Measurements from ENCODE around the gene ADGRA1.
"Not testable (repeated sequence)": the region's sequence is repeated elsewhere in the genome, so short reads cannot be mapped to it uniquely, and the experiment has no call there.

ADGRA1 gene, protein sequence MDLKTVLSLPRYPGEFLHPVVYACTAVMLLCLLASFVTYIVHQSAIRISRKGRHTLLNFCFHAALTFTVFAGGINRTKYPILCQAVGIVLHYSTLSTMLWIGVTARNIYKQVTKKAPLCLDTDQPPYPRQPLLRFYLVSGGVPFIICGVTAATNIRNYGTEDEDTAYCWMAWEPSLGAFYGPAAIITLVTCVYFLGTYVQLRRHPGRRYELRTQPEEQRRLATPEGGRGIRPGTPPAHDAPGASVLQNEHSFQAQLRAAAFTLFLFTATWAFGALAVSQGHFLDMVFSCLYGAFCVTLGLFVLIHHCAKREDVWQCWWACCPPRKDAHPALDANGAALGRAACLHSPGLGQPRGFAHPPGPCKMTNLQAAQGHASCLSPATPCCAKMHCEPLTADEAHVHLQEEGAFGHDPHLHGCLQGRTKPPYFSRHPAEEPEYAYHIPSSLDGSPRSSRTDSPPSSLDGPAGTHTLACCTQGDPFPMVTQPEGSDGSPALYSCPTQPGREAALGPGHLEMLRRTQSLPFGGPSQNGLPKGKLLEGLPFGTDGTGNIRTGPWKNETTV

DNA sequence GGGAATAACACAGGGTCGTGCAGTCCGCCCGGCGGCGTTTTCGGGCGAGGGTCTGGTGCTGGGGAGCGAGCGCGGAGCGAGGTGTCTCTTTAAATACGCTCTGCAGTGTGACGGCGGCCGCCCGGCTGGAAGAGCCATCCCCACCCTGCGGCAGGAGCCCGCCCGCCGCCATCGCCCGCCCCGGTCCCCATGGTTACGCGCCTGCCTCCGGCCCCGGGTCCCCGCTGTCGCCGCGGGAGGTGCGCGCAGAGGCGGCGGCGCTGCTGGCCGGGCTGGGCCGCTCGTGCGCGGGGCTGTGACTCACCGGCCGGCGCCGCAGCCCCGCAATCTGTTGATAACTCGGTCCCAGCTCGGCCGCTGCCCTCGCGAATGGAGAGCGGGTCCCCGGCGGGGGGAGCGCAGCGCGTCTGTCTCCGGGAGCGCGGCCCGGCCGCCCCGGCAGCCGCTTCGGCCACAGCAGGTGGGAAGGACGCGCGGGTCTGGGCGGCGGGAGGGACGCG is at the start of gene ADGRA1:
ADGRA1 (plus strand) TSS at position 246 of the 500 bp plus-strand sequence. CDS start 986 bp downstream, outside the sequence.
- no peak for DNase-seq

DNA sequence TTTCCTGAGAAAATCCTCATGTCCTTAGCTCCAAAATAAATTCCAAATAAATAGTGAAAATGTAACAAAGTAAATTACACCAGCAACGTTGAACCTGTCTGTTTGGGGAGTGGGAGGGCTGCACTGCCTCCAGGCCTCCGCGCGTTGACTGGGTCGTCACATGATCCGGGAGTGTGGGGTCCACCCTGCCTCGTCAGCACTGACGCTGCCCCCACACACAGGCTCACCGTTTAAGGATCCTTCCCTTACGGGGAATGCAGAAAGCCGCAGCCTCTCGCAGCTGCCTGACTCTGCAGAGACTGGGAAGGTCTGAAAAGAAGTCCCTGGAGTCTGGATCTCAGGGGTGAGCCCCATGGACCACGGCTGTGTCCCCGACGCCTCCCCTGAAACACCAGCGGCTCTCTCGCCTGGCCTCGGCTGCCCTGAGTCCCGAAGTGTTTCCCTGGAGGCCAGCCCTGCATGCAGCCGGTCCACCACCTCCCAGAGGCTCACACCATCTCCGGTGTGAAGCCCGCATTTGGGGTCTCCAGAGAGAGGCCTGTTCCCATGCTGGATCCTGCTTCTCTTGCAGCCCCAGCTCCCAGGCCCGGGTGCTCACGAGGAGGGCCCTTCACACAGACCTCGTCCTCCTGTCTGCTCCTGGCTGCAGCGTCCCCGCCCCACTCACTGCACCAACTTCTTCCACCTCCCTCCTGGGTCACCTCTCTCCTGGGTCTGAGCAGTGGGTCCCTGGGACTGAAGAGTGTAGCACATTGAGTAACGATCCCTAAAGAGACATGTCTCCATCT is 49.5 kb upstream of the ADGRA1 start:
- no peak for DNase-seq

DNA sequence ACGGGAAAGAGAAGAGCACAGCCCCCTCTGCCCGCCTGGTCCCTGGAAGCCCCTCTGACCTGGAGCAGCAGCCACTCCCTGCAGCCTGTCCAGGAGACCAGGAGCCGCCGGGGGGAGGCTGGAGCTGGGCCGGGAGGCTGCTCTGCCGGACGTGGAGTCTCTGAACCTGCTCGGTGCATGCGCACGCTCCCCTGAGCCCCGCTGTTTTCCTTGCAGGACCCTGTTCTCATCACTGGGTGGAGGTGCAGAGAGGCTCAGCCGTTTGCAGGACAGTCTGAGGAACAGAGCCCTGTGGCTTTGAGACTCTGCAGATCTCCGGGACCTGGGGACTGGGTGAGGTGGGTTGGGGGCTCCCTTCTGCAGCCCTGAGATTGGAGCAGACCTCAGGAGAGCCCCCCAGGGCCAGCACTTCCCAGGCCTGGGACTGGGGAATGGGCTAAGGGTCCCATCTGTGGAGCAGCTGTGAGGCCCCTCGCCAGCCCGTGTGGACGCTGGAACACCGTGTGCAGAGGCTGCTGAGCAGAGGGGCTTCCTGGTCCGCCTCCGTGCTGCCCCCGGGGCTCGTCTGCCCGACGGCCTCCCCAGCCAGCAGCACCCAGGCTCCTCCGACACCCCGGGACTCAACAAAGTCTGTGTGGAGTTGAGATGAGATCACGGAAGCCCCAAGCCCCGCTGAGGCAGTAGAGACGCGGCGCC is 48.5 kb upstream of the ADGRA1 start:
- DNase-seq: no peak

DNA sequence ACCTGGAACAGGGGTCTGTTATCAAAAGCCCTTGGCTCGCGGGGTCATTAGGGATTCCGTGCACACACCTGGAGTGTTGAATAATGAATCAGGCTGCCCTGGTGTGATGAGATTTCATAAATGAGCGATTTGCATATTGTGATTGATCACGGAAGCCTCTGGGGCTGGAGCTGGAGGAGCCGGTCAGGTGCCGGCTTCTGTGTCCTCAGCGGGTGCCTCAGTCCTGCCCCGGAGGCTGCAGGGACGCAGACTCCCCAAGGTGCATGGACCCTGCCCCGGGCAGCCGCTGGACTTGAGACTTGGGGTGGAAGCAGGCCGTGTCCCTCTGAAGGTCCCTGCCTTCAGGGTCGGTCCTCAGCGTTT is 47.9 kb upstream of the ADGRA1 start:
- no peak for DNase-seq

DNA sequence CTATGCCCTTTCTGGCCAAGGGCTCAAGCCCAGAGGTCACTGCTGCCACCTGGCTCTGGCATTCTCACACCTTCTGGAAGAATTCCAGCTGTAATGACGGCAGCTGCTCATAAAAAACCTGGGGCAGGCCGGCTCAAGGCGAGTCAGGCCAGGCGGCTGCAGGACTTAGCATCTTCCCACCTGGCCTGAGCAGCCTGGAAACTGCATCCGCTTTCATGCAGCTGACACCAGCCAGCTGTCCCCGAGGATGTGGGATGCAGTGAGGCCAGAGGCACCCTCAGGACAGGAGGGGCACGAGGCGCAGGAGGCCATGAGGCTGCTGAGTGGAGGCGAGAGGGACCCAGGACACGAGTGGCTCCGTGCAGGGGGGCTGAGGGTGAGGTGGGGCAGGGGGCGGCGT is 47.5 kb upstream of the ADGRA1 start:
- no peak for DNase-seq

DNA sequence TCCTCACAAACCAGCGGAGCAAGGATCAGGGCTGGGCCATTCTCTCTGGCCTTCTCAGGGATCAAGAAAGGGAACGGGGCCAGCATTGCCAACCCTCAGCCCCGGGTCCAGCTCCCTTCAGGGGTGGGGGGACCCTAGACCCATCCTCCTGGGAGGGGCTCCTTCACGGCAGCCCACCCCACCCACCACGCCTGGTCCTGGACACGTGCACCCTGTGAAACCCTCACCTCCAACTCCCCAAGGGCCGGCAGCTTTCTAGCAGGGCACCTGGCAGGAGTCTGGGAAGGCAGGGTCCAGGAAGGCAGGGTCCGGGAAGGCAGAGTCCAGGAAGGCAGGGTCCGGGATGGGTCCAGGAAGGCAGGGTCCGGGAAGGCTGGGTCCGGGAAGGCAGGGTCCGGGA is 46.6 kb upstream of the ADGRA1 start:
- DNase-seq: no peak

DNA sequence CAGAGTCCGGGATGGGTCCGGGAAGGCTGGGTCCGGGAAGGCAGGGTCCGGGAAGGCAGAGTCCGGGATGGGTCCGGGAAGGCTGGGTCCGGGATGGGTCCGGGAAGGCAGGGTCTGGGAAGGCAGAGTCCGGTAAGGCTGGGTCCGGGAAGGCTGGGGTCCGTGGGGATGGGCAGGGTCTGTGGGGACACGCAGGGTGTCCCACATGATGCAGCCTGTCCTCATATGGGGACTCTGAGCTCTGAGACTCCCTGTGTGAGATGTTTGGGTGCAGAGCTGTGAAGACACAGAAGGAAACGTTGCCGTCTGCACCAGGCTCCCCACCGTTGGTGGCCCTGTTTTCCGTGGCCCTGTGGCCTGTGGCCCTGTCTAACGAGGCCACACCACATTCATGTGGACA is 45.7 kb upstream of the ADGRA1 start:
- DNase-seq: no peak

DNA sequence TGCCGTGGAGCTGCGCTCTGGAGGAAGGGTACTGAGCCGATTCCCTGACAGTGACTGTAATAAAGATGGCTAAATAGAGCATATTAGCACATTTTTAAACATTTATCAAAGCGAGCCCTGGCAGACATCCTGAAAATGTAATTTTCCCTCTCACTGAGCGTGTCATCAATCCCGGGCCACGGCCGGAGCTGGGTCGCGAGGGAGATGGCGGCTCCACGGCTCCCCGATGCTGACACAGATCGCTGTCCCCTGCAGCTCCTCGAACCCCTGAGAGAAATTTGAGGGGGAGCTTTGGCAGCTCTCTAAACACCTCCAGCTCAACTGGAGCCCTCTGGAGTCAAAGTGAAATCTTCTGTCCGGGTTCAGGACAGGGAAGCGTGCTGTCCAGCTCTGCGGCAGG is 44.9 kb upstream of the ADGRA1 start:
- no peak for DNase-seq

DNA sequence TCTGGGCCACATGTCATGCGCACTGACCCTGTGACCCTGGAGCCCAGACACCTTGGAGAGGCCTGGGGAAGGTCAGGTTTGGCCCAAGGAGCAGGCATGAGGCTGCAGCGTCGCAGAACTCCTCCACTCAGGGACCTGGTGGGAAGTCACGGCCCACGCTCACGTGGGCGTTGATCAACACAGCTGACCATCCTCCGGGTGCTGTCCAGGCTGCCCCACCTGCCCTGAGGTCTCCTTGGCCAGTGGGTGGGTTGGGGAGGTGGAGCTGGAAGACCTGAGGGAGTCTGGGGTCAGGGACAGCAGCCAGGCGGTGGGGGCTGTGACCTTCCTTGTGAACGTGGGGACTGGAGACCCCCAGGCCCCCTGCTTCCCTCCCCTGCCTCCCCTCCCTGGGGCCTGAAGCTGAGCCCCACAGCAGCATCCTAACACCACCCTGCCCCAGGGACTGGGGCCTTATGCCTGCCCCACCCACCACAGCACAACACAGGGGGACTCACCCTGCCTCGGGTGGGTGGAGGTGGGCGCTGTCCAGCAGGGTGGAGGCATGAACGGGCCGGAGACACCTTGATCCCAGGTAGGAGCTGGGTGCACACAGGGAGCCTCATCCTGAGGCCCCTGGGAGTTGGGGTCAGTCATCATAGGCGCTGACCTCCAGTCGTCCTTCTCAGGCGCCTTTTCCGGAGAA is 44.0 kb upstream of the ADGRA1 start:
- DNase-seq: no peak

DNA sequence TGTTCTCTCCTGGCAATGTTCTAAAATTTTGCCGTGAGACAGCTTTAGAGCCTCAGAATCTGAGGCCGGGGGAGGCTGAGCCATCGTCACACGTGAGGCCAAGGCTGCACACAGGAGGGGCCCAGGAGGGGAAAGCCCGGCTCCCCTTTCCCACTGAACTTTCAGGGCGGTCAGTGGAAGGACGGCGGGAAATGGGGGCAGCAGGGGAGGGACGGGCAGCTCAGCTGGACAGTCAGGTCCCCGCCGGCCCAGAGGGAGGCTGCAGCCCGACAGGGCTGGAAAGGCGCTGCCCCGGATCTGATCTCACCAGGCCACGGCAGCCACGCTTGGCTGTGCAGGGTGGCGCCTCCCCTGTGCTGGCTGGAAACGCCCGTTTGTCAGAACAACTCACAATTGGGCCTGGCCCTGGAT is 43.3 kb upstream of the ADGRA1 start:
- no peak for DNase-seq

DNA sequence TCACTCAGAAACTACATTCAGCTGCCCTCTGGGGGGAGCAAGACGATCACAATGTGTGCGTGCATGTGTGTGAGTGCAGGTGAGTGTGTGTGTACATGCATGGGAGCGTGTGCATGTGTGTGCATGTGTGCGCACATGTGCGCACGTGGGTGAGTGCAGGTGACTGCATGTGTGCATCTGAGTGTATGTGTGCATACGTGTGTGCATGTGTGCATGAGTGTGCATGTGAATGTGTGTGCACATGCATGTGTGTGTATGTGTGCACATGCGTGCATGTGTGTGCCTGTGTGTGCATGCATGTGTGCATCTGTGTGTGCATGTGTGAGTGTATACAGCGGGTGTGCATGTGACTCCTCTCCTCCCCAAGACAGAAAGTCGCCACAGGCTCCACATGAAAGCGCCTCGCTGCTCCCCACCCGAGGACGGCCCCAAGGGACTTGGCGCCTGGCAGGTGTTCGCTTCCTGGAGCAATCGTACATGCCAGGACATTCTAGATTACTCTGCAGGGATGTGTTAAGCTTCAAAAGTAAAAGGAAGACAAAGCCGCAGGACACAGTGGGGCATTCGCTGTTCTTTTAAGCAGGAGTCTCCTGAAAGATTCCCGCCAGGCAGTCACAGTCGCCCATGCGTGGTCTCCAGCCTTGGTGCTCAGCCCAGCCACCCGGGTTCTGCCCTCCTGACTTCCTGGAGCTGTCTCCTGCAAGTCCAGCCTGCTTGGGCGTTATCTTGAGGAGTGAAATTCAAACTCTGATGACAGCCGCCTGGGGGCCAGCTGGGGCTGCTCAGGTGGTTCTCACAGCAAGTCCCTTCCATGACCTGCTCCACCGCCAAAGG is 42.0 kb upstream of the ADGRA1 start:
- DNase-seq: no peak

DNA sequence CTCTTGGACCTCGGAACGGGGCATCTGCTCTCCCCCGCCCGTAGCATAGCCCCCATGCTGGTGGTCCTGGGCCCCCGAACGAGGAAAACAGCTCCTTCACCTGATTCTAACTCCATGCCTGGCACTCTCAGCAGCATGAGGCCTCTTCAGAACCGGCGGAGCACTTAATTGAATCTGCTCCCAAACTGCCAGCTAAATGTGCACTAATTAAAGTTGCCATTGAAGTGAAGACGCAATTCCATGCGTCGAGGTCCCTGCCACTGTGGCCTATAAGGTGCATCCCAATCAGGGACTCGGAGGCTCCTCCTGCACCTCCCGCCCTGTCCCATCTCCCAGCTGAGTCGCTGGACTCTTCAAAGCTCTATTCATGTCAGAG is 41.3 kb upstream of the ADGRA1 start:
- no peak for DNase-seq

DNA sequence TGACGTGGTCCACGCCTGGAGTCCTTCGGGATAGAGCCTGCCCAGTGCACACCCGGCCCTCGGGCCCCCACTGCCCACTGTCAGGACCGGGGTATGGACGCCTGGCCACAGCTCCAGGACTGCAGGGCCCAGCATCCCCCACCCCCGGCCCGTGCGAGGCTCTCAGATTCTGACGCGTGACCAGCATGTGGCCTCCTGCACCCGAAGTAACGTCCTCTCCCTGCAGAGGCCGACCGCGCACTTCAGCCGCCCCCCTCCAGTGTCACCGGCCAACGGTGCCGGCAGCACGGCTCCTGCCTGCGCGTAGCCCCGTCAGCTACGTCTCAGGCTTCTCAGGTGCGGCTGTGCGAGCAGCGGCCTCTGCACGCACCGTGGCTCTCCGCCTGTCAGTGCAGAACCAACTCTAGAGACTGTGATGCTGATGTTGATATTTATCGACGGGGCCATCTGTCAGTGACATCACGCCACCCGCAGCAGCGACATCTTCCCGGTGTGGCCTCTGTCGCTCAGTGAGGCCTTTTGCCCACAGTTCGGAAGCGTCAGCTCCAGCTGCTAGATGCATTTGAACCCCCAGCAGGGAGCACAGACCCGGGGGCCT is 40.1 kb upstream of the ADGRA1 start:
- no peak for DNase-seq

DNA sequence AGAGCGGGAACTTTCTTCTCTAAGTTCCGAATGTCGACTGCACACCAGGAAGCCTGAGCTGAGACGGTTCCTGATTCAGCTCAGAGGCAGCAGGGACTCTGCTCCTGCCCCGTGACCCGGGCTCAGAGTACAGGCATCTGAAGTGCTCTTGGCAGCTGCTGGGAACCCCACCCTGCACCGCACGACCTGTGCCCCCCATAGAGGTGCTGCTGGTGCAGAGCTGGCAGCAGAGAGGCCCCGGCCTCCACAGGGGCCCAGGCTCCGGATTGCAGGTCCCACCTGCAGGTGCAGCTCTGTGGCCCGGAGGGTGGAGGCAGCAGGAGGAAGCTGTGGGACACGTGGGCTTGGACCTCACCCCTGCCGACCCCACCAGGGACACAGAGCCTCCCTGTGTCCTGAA is 39.5 kb upstream of the ADGRA1 start:
- DNase-seq: no peak

DNA sequence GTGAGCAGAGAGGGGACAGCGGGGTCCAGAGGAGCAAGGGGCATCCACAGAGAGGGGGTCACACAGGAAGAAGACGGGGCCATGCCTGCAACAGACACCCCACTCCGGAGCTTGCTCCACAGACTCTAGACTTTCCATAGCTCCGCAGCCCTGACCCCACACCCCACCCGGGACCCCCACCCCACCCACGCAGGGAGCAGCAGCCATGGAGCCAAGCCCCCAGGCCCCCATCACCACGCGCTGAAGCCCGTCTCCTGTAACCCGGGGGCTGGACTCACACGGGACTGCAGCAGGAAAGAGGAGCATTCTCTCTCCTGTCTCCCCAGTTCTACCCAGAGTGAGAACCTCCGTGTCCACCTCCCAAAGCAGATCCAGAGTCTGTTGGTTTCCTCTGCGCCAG is 38.8 kb upstream of the ADGRA1 start:
- no peak for DNase-seq

DNA sequence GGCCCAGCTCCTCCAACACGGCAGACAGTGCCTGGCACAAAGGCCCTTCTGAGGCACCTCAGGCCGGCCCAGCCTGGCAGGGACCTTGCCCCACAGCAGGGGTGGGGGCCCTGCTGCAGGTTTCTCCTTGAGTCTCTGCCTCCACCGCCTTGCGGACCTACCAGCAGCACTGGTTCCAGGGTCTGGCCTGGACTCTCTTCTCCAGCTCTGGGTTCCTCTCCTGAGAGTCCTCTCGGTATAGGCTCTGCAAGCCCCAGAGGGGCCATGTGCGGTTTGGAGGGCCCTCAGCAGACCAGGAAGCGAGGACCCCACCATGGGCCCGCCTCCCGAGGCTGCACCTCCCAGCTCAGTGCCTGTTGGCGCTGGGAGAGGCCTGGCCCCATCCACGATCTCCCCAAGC is 38.1 kb upstream of the ADGRA1 start:
- DNase-seq: no peak

DNA sequence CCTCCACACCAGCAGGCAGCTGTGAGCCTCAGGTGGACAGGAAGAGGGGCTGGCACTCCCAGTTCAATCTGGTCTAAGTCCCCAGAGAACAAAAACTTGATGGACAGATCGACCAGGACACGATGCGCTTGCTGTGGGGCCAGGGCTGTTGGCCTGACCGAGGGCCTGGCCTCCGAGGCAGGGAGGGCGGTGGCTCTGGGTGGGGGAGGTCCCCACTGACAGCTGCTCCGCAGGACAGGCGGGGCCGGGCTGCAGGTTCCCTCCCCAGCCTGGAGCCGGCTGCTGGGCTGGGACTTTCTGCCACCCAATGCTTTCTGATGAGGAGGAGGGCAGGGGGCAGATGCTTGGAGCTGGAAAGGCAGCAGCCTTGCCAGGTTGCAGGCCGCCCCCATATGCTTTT is 37.4 kb upstream of the ADGRA1 start:
- no peak for DNase-seq

DNA sequence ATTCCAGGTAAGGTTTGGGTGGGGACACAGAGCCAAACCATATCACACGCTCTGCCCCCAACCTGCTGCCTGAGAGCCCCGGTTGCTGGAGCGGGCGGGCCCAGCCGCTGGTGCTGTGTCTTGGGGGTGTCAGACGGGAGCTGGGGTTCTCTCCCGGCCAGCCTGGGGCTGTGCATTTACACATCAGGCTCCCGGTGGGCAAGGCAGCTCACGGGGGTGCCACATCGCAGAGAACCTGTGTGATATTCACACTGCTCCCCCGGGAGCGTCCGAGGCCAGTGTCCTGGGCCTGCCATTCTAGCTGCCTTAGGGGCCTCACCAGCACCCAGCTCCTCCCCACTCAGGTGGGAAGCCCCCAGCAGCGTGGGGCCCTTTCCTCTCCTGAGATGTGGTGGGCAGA is 35.6 kb upstream of the ADGRA1 start:
- DNase-seq: no peak

DNA sequence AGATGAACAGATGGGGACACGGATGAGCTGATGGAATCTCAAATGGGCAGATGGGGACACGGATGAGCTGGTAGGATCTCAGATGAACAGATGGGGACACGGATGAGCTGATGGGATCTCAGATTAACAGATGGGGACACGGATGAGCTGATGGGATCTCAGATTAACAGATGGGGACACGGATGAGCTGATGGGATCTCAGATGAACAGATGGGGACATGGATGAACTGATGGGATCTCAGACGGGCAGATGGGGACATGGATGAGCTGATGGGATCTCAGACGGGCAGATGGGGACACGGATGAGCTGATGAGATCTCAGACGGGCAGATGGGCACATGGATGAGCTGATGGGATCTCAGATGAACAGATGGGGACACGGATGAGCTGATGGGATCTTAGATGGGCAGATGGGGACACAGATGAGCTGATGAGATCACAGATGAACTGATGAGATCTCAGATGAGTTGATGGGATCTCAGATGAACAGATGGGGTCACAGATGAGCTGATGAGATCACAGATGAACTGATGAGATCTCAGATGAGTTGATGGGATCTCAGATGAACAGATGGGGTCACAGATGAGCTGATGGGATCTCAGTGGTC is 34.1 kb upstream of the ADGRA1 start:
- not testable (repeated sequence) for DNase-seq

DNA sequence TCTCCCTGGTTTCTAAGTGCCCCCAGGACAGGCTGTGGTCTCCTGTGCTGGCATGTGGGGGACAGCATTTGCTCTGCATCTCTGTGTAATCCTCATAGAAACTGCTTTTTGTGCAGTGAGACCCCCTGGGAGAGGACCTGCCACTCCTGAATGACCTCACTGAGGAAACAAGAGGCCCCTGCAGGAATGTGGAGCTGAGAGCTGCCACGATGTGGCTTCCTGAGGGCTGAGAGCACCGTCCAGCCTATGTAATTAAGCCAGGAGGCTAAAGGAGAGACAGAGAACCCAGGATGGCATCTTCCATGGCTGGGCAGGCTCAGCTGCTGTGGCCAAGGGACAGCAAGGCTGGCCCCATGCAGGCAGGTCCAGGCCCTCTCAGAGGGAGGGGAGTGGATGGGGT is 32.3 kb upstream of the ADGRA1 start:
- no peak for DNase-seq

DNA sequence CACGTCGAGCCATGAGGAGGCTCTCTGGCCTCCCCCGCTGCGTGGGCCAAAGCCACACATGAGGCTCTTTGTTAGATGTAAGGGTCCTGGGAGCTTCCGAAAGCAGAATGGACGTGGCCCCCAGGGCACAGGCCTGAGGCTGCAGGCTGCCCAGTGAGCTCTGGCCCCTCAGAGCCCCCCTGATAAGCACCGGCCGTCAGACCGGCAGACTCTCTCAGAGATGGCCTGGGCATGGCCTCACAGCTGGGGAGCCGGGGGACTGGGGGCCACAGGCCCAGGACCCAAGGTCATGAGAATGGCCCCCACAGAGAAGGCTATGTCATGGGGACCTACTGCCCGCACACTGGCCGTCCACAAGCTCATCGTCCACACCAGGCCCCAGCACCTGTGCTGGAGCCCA is 31.7 kb upstream of the ADGRA1 start:
- no peak for DNase-seq

Measured in NCI-H187 treated with DMSO at 0.1 percent for 48 hours (cell line).